OCI-LY1 (cell line): ENCODE results near the gene PMS2.
"Not testable (repeated sequence)": the region's sequence is repeated elsewhere in the genome, so short reads cannot be mapped to it uniquely, and the experiment has no call there.

Experiments
- H2AFZ ChIP-seq: fragments of 200-600 bp; sonication (generic), shearing (Covaris generic); 2 replicates; pipeline ENCODE4 v1.6.0; 2014; ENCODE audit warnings: antibody characterized with exemption, mild to moderate bottlenecking, low read length
- H3F3A ChIP-seq: fragments of 200-600 bp; sonication (generic), shearing (Covaris generic); 2 replicates; pipeline ENCODE4 v1.6.0; 2014; ENCODE audit warnings: mild to moderate bottlenecking, antibody characterized with exemption, low read length, moderate library complexity; ENCODE audit not compliant: insufficient read depth
- H3K27ac ChIP-seq: fragments of 200-600 bp; sonication (generic); 2 replicates; pipeline ENCODE4 v1.5.1; 2014; ENCODE audit warnings: low read length, mixed run types, mild to moderate bottlenecking, low read depth; ENCODE audit not compliant: poor library complexity, severe bottlenecking
- H3K27me3 ChIP-seq: fragments of 200-600 bp; sonication (generic); 2 replicates; pipeline ENCODE4 v1.6.0; 2014; ENCODE audit warnings: antibody characterized with exemption, mild to moderate bottlenecking, low read length, moderate library complexity; ENCODE audit not compliant: insufficient read depth
- H3K36me3 ChIP-seq: fragments of 200-600 bp; sonication (generic); 2 replicates; pipeline ENCODE4 v1.6.1; 2014; ENCODE audit warnings: mild to moderate bottlenecking, antibody characterized with exemption, low read length, moderate library complexity, mixed read lengths; ENCODE audit not compliant: insufficient read depth
- H3K4me1 ChIP-seq: fragments of 200-600 bp; sonication (generic); 2 replicates; pipeline ENCODE4 v1.5.1; 2014; ENCODE audit warnings: mild to moderate bottlenecking, low read length, moderate library complexity; ENCODE audit not compliant: insufficient read depth, severe bottlenecking
- H3K4me2 ChIP-seq: fragments of 200-600 bp; sonication (generic), shearing (Covaris generic); 2 replicates; pipeline ENCODE4 v1.6.1; 2014; ENCODE audit warnings: low read length
- H3K4me3 ChIP-seq: fragments of 200-600 bp; sonication (generic); 2 replicates; pipeline ENCODE4 v1.5.1; 2014; ENCODE audit warnings: low read length, low read depth, mild to moderate bottlenecking, mixed read lengths; ENCODE audit not compliant: poor library complexity, severe bottlenecking
- H3K79me2 ChIP-seq: fragments of 200-600 bp; shearing (Covaris generic); 2 replicates; pipeline ENCODE4 v1.6.1; 2016; ENCODE audit warnings: mixed run types, low read length, mixed read lengths; ENCODE audit not compliant: insufficient read depth
- H3K9ac ChIP-seq: fragments of 200-600 bp; sonication (generic), shearing (Covaris generic); 2 replicates; pipeline ENCODE4 v1.6.1; 2014; ENCODE audit warnings: mild to moderate bottlenecking, low read length, mixed read lengths
- H3K9me2 ChIP-seq: fragments of 200-600 bp; sonication (generic), shearing (Covaris generic); 2 replicates; pipeline ENCODE4 v1.6.1; 2014; ENCODE audit warnings: low read depth, mild to moderate bottlenecking, low read length, mixed read lengths
- H3K9me3 ChIP-seq: fragments of 200-600 bp; shearing (Covaris generic); 2 replicates; pipeline ENCODE4 v1.6.1; 2014; ENCODE audit warnings: low read length, mixed read lengths
- H4K20me1 ChIP-seq: fragments of 200-600 bp; sonication (generic), shearing (Covaris generic); 2 replicates; pipeline ENCODE4 v1.6.0; 2016; ENCODE audit warnings: mild to moderate bottlenecking, low read length; ENCODE audit not compliant: insufficient read depth
- CTCF ChIP-seq: fragments of 200-600 bp; sonication (generic), shearing (Covaris generic); IDR thresholded peaks from 2 replicates; pipeline ENCODE4 v1.5.1; 2017; ENCODE audit warnings: mild to moderate bottlenecking, antibody characterized with exemption, low read length, moderate library complexity, mixed read lengths
- EZH2 ChIP-seq: fragments of 200-600 bp; sonication (generic), shearing (Covaris generic); IDR thresholded peaks from 2 replicates; pipeline ENCODE4 v1.8.0; 2017; ENCODE audit warnings: borderline replicate concordance, mixed run types, mild to moderate bottlenecking, antibody characterized with exemption, low read length, moderate library complexity, mixed read lengths

The PMS2 gene

GRCh38 chr7:6011541-6011940, 2.7 kb upstream of the PMS2 start:
- Histone ChIP-seq H3K4me2 (no peak overlapping the region; the same call in 1 of the 2 replicates), H3K27me3 (no peaks in the 10 kb centered on the region), H3K4me1 (peaks cover 27% of the 10 kb centered on the region), H3K27ac (no peak overlapping the region), H2AFZ (no peak overlapping the region), H3F3A (no peaks in the 10 kb centered on the region), H3K9ac (no peak overlapping the region), H4K20me1 (no peaks in the 10 kb centered on the region), H3K4me3 (no peak overlapping the region), H3K79me2 (peaks cover 8% of the 10 kb centered on the region), H3K9me2 (no peaks in the 10 kb centered on the region), H3K9me3 (no peaks in the 10 kb centered on the region), H3K36me3 (peaks cover 19% of the 10 kb centered on the region)
- TF ChIP-seq EZH2 (no peak), CTCF (no peak)

GRCh38 chr7:6010370-6010769, 1.5 kb upstream of the PMS2 start:
- not testable (repeated sequence) for H3K27ac ChIP-seq, H3K27me3 ChIP-seq, H3F3A ChIP-seq, H2AFZ ChIP-seq, H3K9me3 ChIP-seq, H3K9me2 ChIP-seq, H4K20me1 ChIP-seq, H3K79me2 ChIP-seq
- Histone ChIP-seq H3K36me3 (peaks cover 12% of the 10 kb centered on the region), H3K9ac (peak overlapping the region; percentile 49), H3K4me3 (peak overlapping the region; percentile 88), H3K4me2 (peak overlapping the region; percentile 75), H3K4me1 (peaks cover 27% of the 10 kb centered on the region)

GRCh38 chr7:6007835-6008590, 836 bp downstream of the PMS2 start:
- H4K20me1 ChIP-seq, H3K27me3 ChIP-seq, H3K9me3 ChIP-seq, H3F3A ChIP-seq, H3K79me2 ChIP-seq, H2AFZ ChIP-seq, H3K9me2 ChIP-seq: not testable (repeated sequence)
- peaks cover 27% of the 10 kb centered on the region for H3K4me1 ChIP-seq
- H3K4me3 ChIP-seq = peak overlapping the region; percentile 88
- peak overlapping the region; percentile 94 for H3K9ac ChIP-seq
- H3K36me3 ChIP-seq = peaks cover 17% of the 10 kb centered on the region; the same call in 1 of the 2 replicates
- H3K4me2 ChIP-seq = peak overlapping the region; percentile 75
- peak overlapping the region; percentile 83 for H3K27ac ChIP-seq

- H3K4me2 ChIP-seq = peak overlapping the region; percentile 75
- no peaks in the 10 kb centered on the region for H3F3A ChIP-seq
- peaks cover 20% of the 10 kb centered on the region; the same call in 1 of the 2 replicates for H3K36me3 ChIP-seq
- peaks cover 8% of the 10 kb centered on the region for H3K79me2 ChIP-seq
- H4K20me1 ChIP-seq = no peaks in the 10 kb centered on the region
- H3K9me2 ChIP-seq = no peaks in the 10 kb centered on the region
- H3K9ac ChIP-seq = peak overlapping the region; percentile 94; the same call in 1 of the 2 replicates
- peak overlapping the region; percentile 88 for H3K4me3 ChIP-seq
- H3K27me3 ChIP-seq = no peaks in the 10 kb centered on the region
- H3K27ac ChIP-seq = peak overlapping the region; percentile 83
- peaks cover 27% of the 10 kb centered on the region for H3K4me1 ChIP-seq
- TF ChIP-seq CTCF (no peak), EZH2 (no peak)
- no peaks in the 10 kb centered on the region for H3K9me3 ChIP-seq
- no peak overlapping the region for H2AFZ ChIP-seq
Observed at GRCh38 chr7:6007386-6007785, 1.5 kb downstream of the PMS2 start.
